SK-N-SH (cell line): ENCODE results near the gene ZNF502. TPM values are rescaled to one million over a fixed set of nuclear protein-coding genes. Genes with fewer than 3 reads are reported as not detected.

Experiments
- CTCF ChIA-PET: fragments of 300-600, 350-600 bp; formaldehyde crosslinking; extraction: SDS; loops from one replicate; lab custom pipeline; 2021; lab: Yijun Ruan, JAX
- POLR2A ChIA-PET: fragments of 350-600 bp; sonication (Branson Sonifier 250); formaldehyde crosslinking; extraction: SDS; loops from one replicate; lab custom pipeline; 2020; ENCODE audit warnings: antibody characterized with exemption, inconsistent platforms; lab: Yijun Ruan, JAX
- DNase-seq: peaks from one replicate; pipeline ENCODE4 v3.0.0; 2012
- H2AFZ ChIP-seq: fragments of 200-600 bp; sonication (generic); 2 replicates; pipeline ENCODE4 v1.8.1; 2016; ENCODE audit warnings: antibody characterized with exemption, mild to moderate bottlenecking, low read depth
- H3F3A ChIP-seq: fragments of 200-600 bp; sonication (generic); replicated peaks from 2 replicates; pipeline ENCODE3; 2016; ENCODE audit warnings: antibody characterized with exemption, mild to moderate bottlenecking; ENCODE audit not compliant: insufficient read depth
- H3K27ac ChIP-seq, 2 experiments: fragments of 200-500 bp in 1 of 2; fragments of 200-600 bp in 1 of 2; sonication (Bioruptor generic) in 1 of 2; sonication (generic), shearing (Covaris generic) in 1 of 2; 2 replicates each; pipeline versions ENCODE4 v1.5.1 to v1.6.1; 2014 to 2016; ENCODE audit warnings: low read depth in 2 of 2, inconsistent platforms in 1 of 2, low read length in 1 of 2, mild to moderate bottlenecking in 1 of 2, mixed read lengths in 1 of 2
- H3K27me3 ChIP-seq: fragments of 200-600 bp; sonication (generic), shearing (Covaris generic); 2 replicates; pipeline ENCODE4 v1.6.1; 2016; ENCODE audit warnings: mixed run types; ENCODE audit not compliant: insufficient read depth
- H3K36me3 ChIP-seq, 2 experiments: fragments of 200-500 bp in 1 of 2; fragments of 200-600 bp in 1 of 2; sonication (Bioruptor generic) in 1 of 2; sonication (generic) in 1 of 2; replicated peaks in 1 of 2; 2 replicates each; pipeline versions ENCODE3 to v1.5.1; 2014 to 2016; ENCODE audit warnings: low read length in 1 of 2, mild to moderate bottlenecking in 1 of 2; ENCODE audit not compliant: insufficient read depth in 2 of 2, control insufficient read depth in 1 of 2
- H3K4me1 ChIP-seq, 2 experiments: fragments of 200-500 bp in 1 of 2; fragments of 200-600 bp in 1 of 2; sonication (Bioruptor generic) in 1 of 2; sonication (generic), shearing (Covaris generic) in 1 of 2; 2 replicates each; pipeline versions ENCODE4 v1.5.1 to v1.6.1; 2014 to 2016; ENCODE audit warnings: low read depth in 1 of 2, low read length in 1 of 2, mixed run types in 1 of 2; ENCODE audit not compliant: insufficient read depth in 2 of 2, control insufficient read depth in 1 of 2
- H3K4me2 ChIP-seq: fragments of 200-600 bp; sonication (generic), shearing (Covaris generic); 2 replicates; pipeline ENCODE4 v1.6.1; 2017; ENCODE audit warnings: mixed run types
- H3K4me3 ChIP-seq, 2 experiments: fragments of 200-500 bp in 1 of 2; fragments of 200-600 bp in 1 of 2; sonication (Bioruptor generic) in 1 of 2; sonication (generic), shearing (Covaris generic) in 1 of 2; 2 replicates each; pipeline versions ENCODE4 v1.5.1 to v1.8.1; 2014 to 2016; ENCODE audit warnings: low read depth in 2 of 2, inconsistent platforms in 1 of 2, low read length in 1 of 2, mild to moderate bottlenecking in 1 of 2, mixed read lengths in 1 of 2, moderate library complexity in 1 of 2
- H3K79me2 ChIP-seq: fragments of 200-600 bp; sonication (generic); 2 replicates; pipeline ENCODE4 v1.8.1; 2017; ENCODE audit warnings: mild to moderate bottlenecking; ENCODE audit not compliant: insufficient read depth
- H3K9ac ChIP-seq: fragments of 200-600 bp; sonication (generic); 2 replicates; pipeline ENCODE4 v1.6.1; 2017; ENCODE audit warnings: mixed run types
- H3K9me2 ChIP-seq: fragments of 200-600 bp; sonication (generic); 2 replicates; pipeline ENCODE4 v1.6.1; 2017; ENCODE audit warnings: mixed run types
- H3K9me3 ChIP-seq: fragments of 200-600 bp; sonication (generic); 2 replicates; pipeline ENCODE4 v1.6.1; 2017; ENCODE audit warnings: mixed run types, mild to moderate bottlenecking, moderate library complexity
- H4K20me1 ChIP-seq: fragments of 200-600 bp; sonication (generic); 2 replicates; pipeline ENCODE4 v1.6.1; 2017; ENCODE audit warnings: mild to moderate bottlenecking, mixed run types; ENCODE audit not compliant: insufficient read depth
- EZH2phosphoT487 ChIP-seq: fragments of 200-600 bp; sonication (generic); IDR thresholded peaks from 2 replicates; pipeline ENCODE4 v1.6.1; 2017; ENCODE audit warnings: low read depth, mixed run types, mild to moderate bottlenecking, antibody characterized with exemption, moderate library complexity, borderline replicate concordance
- FOXJ3 ChIP-seq: sonication (generic); formaldehyde crosslinking; IDR thresholded peaks from 2 replicates; pipeline ENCODE4 v1.5.1; 2020; ENCODE audit warnings: mild to moderate bottlenecking, missing genetic modification reagents
- MEF2A ChIP-seq: IDR thresholded peaks from 2 replicates; pipeline ENCODE4 v1.4.0; 2012; ENCODE audit warnings: low read depth, borderline replicate concordance
- PBX3 ChIP-seq: IDR thresholded peaks from 2 replicates; pipeline ENCODE4; 2012
- WGBS: methylation state at CpG from one replicate; pipeline ENCODE4 v1.1.6; 2017; ENCODE audit warnings: low lambda C conversion rate; 5-methylcytosine and 5-hydroxymethylcytosine counted together
- polyA plus RNA-seq, 3 experiments: library from polyadenylated mRNA; depleted of rRNA; stranded (reverse); fragments of >200 nt; gene quantifications; 2 replicates each; pipeline ENCODE4 v1.2.3, GENCODE V29; 2012
- TF ChIP-seq, protein P1 (sequence below): IDR thresholded peaks from 2 replicates; pipeline ENCODE4 v1.4.0; 2012; ENCODE audit warnings: low read depth, borderline replicate concordance
- TF ChIP-seq, protein P2 (sequence below): IDR thresholded peaks from 2 replicates; pipeline ENCODE4 v1.6.1; 2012; ENCODE audit warnings: mild to moderate bottlenecking, low read depth, low read length, moderate library complexity

ZNF502 gene
- polyA plus RNA-seq, 1 of the 3 experiments (the other 2 are of a cell fraction) = 2.1 TPM

GRCh38 chr3:44729384-44729910 lies 17.0 kb downstream of the ZNF502 start, which contains the start of gene ZNF501 (continued):
- no peak for TF ChIP-seq FOXJ3 (CRISPR knock-in tag)

DNA sequence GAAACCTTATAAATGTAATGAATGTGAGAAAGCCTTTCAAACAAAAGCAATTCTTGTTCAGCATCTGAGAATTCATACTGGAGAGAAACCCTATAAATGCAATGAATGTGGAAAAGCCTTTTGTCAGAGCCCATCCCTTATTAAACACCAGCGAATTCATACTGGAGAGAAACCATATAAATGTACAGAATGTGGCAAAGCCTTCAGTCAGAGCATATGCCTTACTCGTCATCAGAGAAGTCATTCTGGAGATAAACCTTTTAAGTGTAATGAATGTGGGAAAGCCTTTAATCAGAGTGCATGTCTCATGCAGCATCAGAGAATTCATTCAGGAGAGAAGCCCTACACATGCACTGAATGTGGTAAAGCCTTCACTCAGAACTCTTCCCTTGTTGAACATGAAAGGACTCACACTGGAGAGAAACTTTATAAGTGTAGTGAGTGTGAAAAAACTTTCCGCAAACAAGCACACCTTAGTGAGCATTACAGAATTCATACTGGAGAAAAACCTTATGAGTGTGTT lies 22.2 kb downstream of the ZNF502 start:
- CTCF ChIA-PET = no interaction called here
- no peak for TF ChIP-seq EZH2phosphoT487
- TF ChIP-seq, protein P1, sequence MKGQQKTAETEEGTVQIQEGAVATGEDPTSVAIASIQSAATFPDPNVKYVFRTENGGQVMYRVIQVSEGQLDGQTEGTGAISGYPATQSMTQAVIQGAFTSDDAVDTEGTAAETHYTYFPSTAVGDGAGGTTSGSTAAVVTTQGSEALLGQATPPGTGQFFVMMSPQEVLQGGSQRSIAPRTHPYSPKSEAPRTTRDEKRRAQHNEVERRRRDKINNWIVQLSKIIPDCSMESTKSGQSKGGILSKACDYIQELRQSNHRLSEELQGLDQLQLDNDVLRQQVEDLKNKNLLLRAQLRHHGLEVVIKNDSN = no peak

DNA sequence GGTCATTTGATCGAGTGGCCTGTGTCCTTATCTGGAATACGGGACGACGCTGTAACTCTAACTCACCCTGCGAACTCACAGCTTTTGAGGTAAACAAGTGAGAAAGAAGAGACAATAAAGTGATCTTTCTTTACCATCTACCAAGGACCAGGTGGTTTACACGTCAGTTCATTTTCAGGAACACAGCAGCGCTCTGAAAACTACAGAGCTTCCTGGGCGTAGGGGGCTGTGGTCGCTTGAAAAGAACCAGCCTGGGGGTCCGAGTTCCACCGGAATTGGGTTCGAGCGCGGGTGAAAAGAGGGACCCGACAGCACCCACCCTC lies 48.6 kb downstream of the ZNF502 start:
- Histone ChIP-seq H3K36me3 (peaks cover 2 to 37% of the 10 kb centered on the region in 2 experiments), H3K79me2 (peaks cover 87% of the 10 kb centered on the region)
- POLR2A ChIA-PET = interaction anchor here (0.9 to 2.0 kb wide), 5 partner anchors 16 to 215 kb away, joined by 3 to 9 read pairs (median 4); partner anchors contain the start of genes EXOSC7, ZDHHC3, ZNF501 and ZNF502

More for the DNA sequence above, 22.2 kb downstream of the ZNF502 start:
- Histone ChIP-seq H3K4me1 (no peaks in the 10 kb centered on the region), H3K27ac (no peak overlapping the region), H3K36me3 (peaks cover 26 to 30% of the 10 kb centered on the region in 2 experiments), H3K4me2 (no peak overlapping the region), H3K9me3 (peaks cover 48% of the 10 kb centered on the region), H3K4me3 (no peak overlapping the region; a peak in 1 of 4 replicates), H3K9ac (no peak overlapping the region), H3K27me3 (no peaks in the 10 kb centered on the region), H2AFZ (no peak overlapping the region), H4K20me1 (no peaks in the 10 kb centered on the region), H3F3A (no peaks in the 10 kb centered on the region), H3K79me2 (no peaks in the 10 kb centered on the region), H3K9me2 (no peaks in the 10 kb centered on the region)
- 60% methylated on average over 3 of the region's 3 CpGs for WGBS
- no peak for DNase-seq
- POLR2A ChIA-PET = no interaction called here

More for the DNA sequence above, 48.6 kb downstream of the ZNF502 start:
- CTCF ChIA-PET = no interaction called here
- Histone ChIP-seq H3K9me2 (no peaks in the 10 kb centered on the region), H3K27me3 (no peaks in the 10 kb centered on the region), H3K4me1 (peaks cover 0 to 2% of the 10 kb centered on the region in 2 experiments; a peak in 1 of 4 replicates), H3K9me3 (peaks cover 13% of the 10 kb centered on the region; the same call in 1 of the 2 replicates), H3K4me3 (peak overlapping the region; percentile 84 to 88), H3K27ac (peak overlapping the region; percentile 53 to 55), H4K20me1 (no peaks in the 10 kb centered on the region), H3K4me2 (peak overlapping the region; percentile 80), H3F3A (peaks cover 7% of the 10 kb centered on the region), H3K9ac (peak overlapping the region; percentile 67), H2AFZ (peak overlapping the region; percentile 82)
- DNase-seq = peak; percentile 15
- 6% methylated on average over 14 of the region's 15 CpGs for WGBS
- no peak for TF ChIP-seq PBX3
- TF ChIP-seq, protein P2, sequence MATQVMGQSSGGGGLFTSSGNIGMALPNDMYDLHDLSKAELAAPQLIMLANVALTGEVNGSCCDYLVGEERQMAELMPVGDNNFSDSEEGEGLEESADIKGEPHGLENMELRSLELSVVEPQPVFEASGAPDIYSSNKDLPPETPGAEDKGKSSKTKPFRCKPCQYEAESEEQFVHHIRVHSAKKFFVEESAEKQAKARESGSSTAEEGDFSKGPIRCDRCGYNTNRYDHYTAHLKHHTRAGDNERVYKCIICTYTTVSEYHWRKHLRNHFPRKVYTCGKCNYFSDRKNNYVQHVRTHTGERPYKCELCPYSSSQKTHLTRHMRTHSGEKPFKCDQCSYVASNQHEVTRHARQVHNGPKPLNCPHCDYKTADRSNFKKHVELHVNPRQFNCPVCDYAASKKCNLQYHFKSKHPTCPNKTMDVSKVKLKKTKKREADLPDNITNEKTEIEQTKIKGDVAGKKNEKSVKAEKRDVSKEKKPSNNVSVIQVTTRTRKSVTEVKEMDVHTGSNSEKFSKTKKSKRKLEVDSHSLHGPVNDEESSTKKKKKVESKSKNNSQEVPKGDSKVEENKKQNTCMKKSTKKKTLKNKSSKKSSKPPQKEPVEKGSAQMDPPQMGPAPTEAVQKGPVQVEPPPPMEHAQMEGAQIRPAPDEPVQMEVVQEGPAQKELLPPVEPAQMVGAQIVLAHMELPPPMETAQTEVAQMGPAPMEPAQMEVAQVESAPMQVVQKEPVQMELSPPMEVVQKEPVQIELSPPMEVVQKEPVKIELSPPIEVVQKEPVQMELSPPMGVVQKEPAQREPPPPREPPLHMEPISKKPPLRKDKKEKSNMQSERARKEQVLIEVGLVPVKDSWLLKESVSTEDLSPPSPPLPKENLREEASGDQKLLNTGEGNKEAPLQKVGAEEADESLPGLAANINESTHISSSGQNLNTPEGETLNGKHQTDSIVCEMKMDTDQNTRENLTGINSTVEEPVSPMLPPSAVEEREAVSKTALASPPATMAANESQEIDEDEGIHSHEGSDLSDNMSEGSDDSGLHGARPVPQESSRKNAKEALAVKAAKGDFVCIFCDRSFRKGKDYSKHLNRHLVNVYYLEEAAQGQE = no peak
- no peak for TF ChIP-seq MEF2A
